ENCODE measurements around the gene CNOT3.

- TF ChIP-seq, protein P1, sequence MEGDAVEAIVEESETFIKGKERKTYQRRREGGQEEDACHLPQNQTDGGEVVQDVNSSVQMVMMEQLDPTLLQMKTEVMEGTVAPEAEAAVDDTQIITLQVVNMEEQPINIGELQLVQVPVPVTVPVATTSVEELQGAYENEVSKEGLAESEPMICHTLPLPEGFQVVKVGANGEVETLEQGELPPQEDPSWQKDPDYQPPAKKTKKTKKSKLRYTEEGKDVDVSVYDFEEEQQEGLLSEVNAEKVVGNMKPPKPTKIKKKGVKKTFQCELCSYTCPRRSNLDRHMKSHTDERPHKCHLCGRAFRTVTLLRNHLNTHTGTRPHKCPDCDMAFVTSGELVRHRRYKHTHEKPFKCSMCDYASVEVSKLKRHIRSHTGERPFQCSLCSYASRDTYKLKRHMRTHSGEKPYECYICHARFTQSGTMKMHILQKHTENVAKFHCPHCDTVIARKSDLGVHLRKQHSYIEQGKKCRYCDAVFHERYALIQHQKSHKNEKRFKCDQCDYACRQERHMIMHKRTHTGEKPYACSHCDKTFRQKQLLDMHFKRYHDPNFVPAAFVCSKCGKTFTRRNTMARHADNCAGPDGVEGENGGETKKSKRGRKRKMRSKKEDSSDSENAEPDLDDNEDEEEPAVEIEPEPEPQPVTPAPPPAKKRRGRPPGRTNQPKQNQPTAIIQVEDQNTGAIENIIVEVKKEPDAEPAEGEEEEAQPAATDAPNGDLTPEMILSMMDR (IDR thresholded peaks at IDR 0.05): peak in 1 of 6 experiments; percentile 45
- TF ChIP-seq POLR2A (IDR thresholded peaks at IDR 0.05): peak in 2 of 4 donors; percentile 55 to 70
These were observed 35.0 kb upstream of the CNOT3 start, which contains the start of gene NDUFA3 for GRCh38 chr19:54102421-54103169.
